GM12872 (cell line): ENCODE data around the gene G3BP2.

Source experiments
- CTCF ChIP-seq: IDR thresholded peaks from 3 replicates; pipeline ENCODE4 v1.5.1; 2011; ENCODE audit warnings: low read depth, mild to moderate bottlenecking, low read length, moderate library complexity; ENCODE audit not compliant: insufficient read depth

The G3BP2 gene

GRCh38 chr4:75643651-75644050 is 29.6 kb downstream of the G3BP2 start:
- TF ChIP-seq CTCF = no peak

- TF ChIP-seq CTCF = no peak
Measured at GRCh38 chr4:75639124-75639695, 34.0 kb downstream of the G3BP2 start.

- TF ChIP-seq CTCF = no peak
Measured at GRCh38 chr4:75637827-75638226, 35.4 kb downstream of the G3BP2 start.

- TF ChIP-seq CTCF = no peak
Measured at GRCh38 chr4:75637176-75637575, 36.0 kb downstream of the G3BP2 start.

GRCh38 chr4:75634951-75635350 is 38.3 kb downstream of the G3BP2 start:
- no peak for TF ChIP-seq CTCF

- no peak for TF ChIP-seq CTCF
Measured at GRCh38 chr4:75634281-75634680, 38.9 kb downstream of the G3BP2 start.

- no peak for TF ChIP-seq CTCF
Measured at GRCh38 chr4:75633846-75634245, 39.4 kb downstream of the G3BP2 start.

GRCh38 chr4:75630937-75631329 is 42.3 kb downstream of the G3BP2 start:
- no peak for TF ChIP-seq CTCF
